ENCODE results near the gene AQP6. TPM values are rescaled to one million over a fixed set of nuclear protein-coding genes. Genes with fewer than 3 reads are reported as not detected.

Gene AQP6
- total RNA-seq, 4 donors from 2014 or later = not detected

GRCh38 chr12:49925433-49926204 is 47.1 kb upstream of the AQP6 start:
- Histone ChIP-seq H3K27ac (no peak overlapping the region), H3K36me3 (no peaks in the 10 kb centered on the region), H3K27me3 (peaks cover 3% of the 10 kb centered on the region), H3K4me1 (peaks cover 14% of the 10 kb centered on the region), H3K4me3 (no peak overlapping the region), H3K9me3 (no peaks in the 10 kb centered on the region)
- DNase-seq (ENCODE audit: low spot score in 2 of 2) = no peak
- no peak for TF ChIP-seq EP300 (IDR thresholded peaks at IDR 0.05)
- TF ChIP-seq POLR2A (IDR thresholded peaks at IDR 0.05) = no peak
- no peak for TF ChIP-seq CTCF (IDR thresholded peaks at IDR 0.05)
- TF ChIP-seq POLR2AphosphoS5 (IDR thresholded peaks at IDR 0.05) = no peak
- 92% methylated on average over 11 of the region's 11 CpGs for WGBS

GRCh38 chr12:49928471-49928870 is 44.3 kb upstream of the AQP6 start:
- peaks cover 3% of the 10 kb centered on the region for H3K27me3 ChIP-seq
- peaks cover 5% of the 10 kb centered on the region for H3K4me1 ChIP-seq
- H3K9me3 ChIP-seq = no peaks in the 10 kb centered on the region
- H3K27ac ChIP-seq = no peak overlapping the region
- no peak for DNase-seq (ENCODE audit: low spot score in 2 of 2)
- no peak overlapping the region for H3K4me3 ChIP-seq
- WGBS = 83% methylated on average over 6 of the region's 6 CpGs
- TF ChIP-seq POLR2AphosphoS5 (IDR thresholded peaks at IDR 0.05) (no peak), POLR2A (IDR thresholded peaks at IDR 0.05) (no peak), CTCF (IDR thresholded peaks at IDR 0.05) (no peak), EP300 (IDR thresholded peaks at IDR 0.05) (no peak)
- no peaks in the 10 kb centered on the region for H3K36me3 ChIP-seq

- H3K4me1 ChIP-seq = no peaks in the 10 kb centered on the region
- H3K27ac ChIP-seq = no peak overlapping the region
These were observed 43.2 kb upstream of the AQP6 start for GRCh38 chr12:49929581-49929980.

GRCh38 chr12:49930515-49931288 is 42.0 kb upstream of the AQP6 start:
- WGBS = 68% methylated on average over 3 of the region's 3 CpGs
- Histone ChIP-seq H3K27ac (no peak overlapping the region), H3K4me1 (no peaks in the 10 kb centered on the region), H3K4me3 (no peak overlapping the region), H3K27me3 (peaks cover 3% of the 10 kb centered on the region), H3K9me3 (no peaks in the 10 kb centered on the region), H3K36me3 (no peaks in the 10 kb centered on the region)
- TF ChIP-seq CTCF (IDR thresholded peaks at IDR 0.05) (no peak), POLR2A (IDR thresholded peaks at IDR 0.05) (no peak), EP300 (IDR thresholded peaks at IDR 0.05) (no peak), POLR2AphosphoS5 (IDR thresholded peaks at IDR 0.05) (no peak)
- DNase-seq (ENCODE audit: low spot score in 2 of 2) = no peak

More at GRCh38 chr12:49929581-49929980, 43.2 kb upstream of the AQP6 start:
- Histone ChIP-seq H3K4me3 (no peak overlapping the region), H3K36me3 (no peaks in the 10 kb centered on the region), H3K9me3 (no peaks in the 10 kb centered on the region), H3K27me3 (peaks cover 3% of the 10 kb centered on the region)
- no peak for TF ChIP-seq POLR2AphosphoS5 (IDR thresholded peaks at IDR 0.05)
- 74% methylated on average over 4 of the region's 7 CpGs for WGBS
- DNase-seq (ENCODE audit: low spot score in 2 of 2) = no peak

- H3K4me1 ChIP-seq = no peaks in the 10 kb centered on the region
- no peaks in the 10 kb centered on the region for H3K9me3 ChIP-seq
- no peaks in the 10 kb centered on the region for H3K36me3 ChIP-seq
- peaks cover 3% of the 10 kb centered on the region for H3K27me3 ChIP-seq
- no peak overlapping the region for H3K4me3 ChIP-seq
- DNase-seq (ENCODE audit: low spot score in 2 of 2) = no peak
- WGBS = 97% methylated on average over 5 of the region's 7 CpGs
- no peak overlapping the region for H3K27ac ChIP-seq
- TF ChIP-seq CTCF (IDR thresholded peaks at IDR 0.05) (no peak), POLR2AphosphoS5 (IDR thresholded peaks at IDR 0.05) (no peak), POLR2A (IDR thresholded peaks at IDR 0.05) (no peak), EP300 (IDR thresholded peaks at IDR 0.05) (no peak)
These were observed 40.7 kb upstream of the AQP6 start for GRCh38 chr12:49932023-49932422.
